SJCRH30 (cell line): ENCODE results near the gene GNAI2. TPM values are rescaled to one million over a fixed set of nuclear protein-coding genes. Genes with fewer than 3 reads are reported as not detected.

Experiments
- DNase-seq, 2 experiments: peaks; one replicate each; pipeline ENCODE4 v3.0.0-alpha.2; 2015 to 2020
- H3K27ac ChIP-seq: fragments of 250-450 bp; sonication (Bioruptor Pico); 2 replicates; pipeline ENCODE4 v1.5.1; 2020; ENCODE audit warnings: mild to moderate bottlenecking, moderate library complexity
- H3K27me3 ChIP-seq: fragments of 250-450 bp; sonication (Bioruptor Pico); 2 replicates; pipeline ENCODE4 v1.5.1; 2020; ENCODE audit warnings: mild to moderate bottlenecking, moderate library complexity
- H3K36me3 ChIP-seq: fragments of 250-450 bp; sonication (Bioruptor Pico); 2 replicates; pipeline ENCODE4 v1.5.1; 2020; ENCODE audit warnings: mild to moderate bottlenecking, moderate library complexity
- H3K4me1 ChIP-seq: fragments of 250-450 bp; sonication (Bioruptor Pico); 2 replicates; pipeline ENCODE4 v1.5.1; 2020; ENCODE audit warnings: mild to moderate bottlenecking, moderate library complexity
- H3K4me3 ChIP-seq: fragments of 250-450 bp; sonication (Bioruptor Pico); 2 replicates; pipeline ENCODE4 v1.5.1; 2020; ENCODE audit warnings: mild to moderate bottlenecking, moderate library complexity
- H3K9me3 ChIP-seq: fragments of 250-450 bp; sonication (Bioruptor Pico); replicated peaks from 2 replicates; pipeline ENCODE4 v1.5.1; 2020; ENCODE audit warnings: mild to moderate bottlenecking, moderate library complexity
- total RNA-seq: library from RNA; depleted of rRNA; stranded (reverse); fragments of >200 nt; shearing (Covaris generic); gene quantifications from 2 replicates; pipeline ENCODE4 v1.2.3, GENCODE V29; 2014

Gene GNAI2
- total RNA-seq, 1 experiment from 2014 or later: 63.8 TPM

GRCh38 chr3:50290161-50290641, 54.2 kb downstream of the GNAI2 start:
- H3K4me3 ChIP-seq: no peak overlapping the region
- H3K4me1 ChIP-seq: no peaks in the 10 kb centered on the region; the same call in 1 of the 2 replicates
- H3K36me3 ChIP-seq: peaks cover 24% of the 10 kb centered on the region
- H3K27me3 ChIP-seq: no peaks in the 10 kb centered on the region
- H3K9me3 ChIP-seq: no peaks in the 10 kb centered on the region
- DNase-seq: no peak
- H3K27ac ChIP-seq: no peak overlapping the region

- Histone ChIP-seq H3K36me3 (peaks cover 24% of the 10 kb centered on the region), H3K9me3 (no peaks in the 10 kb centered on the region), H3K4me3 (peak within 1 kb of the TSS; percentile 79), H3K27me3 (no peaks in the 10 kb centered on the region), H3K4me1 (no peaks in the 10 kb centered on the region; the same call in 1 of the 2 replicates), H3K27ac (peak within 1 kb of the TSS; percentile 77)
- peak; percentile 96 to 97 for DNase-seq
These were observed 56.4 kb downstream of the GNAI2 start, which contains the start of gene IFRD2 for GRCh38 chr3:50292159-50293078. Gene IFRD2 (minus strand): TSS chr3:50292429. CDS start chr3:50292274, 155 bp downstream.

GRCh38 chr3:50293079-50293801, 57.2 kb downstream of the GNAI2 start:
- peak overlapping the region; percentile 79 for H3K4me3 ChIP-seq
- no peaks in the 10 kb centered on the region for H3K9me3 ChIP-seq
- peaks cover 19% of the 10 kb centered on the region for H3K36me3 ChIP-seq
- no peak for DNase-seq
- H3K27me3 ChIP-seq: no peaks in the 10 kb centered on the region
- H3K4me1 ChIP-seq: no peaks in the 10 kb centered on the region; the same call in 1 of the 2 replicates
- H3K27ac ChIP-seq: no peak overlapping the region; the same call in 1 of the 2 replicates

- Histone ChIP-seq H3K9me3 (no peaks in the 10 kb centered on the region), H3K4me3 (no peak overlapping the region)
These were observed 58.1 kb downstream of the GNAI2 start for GRCh38 chr3:50294089-50294488.

GRCh38 chr3:50294492-50295403, 58.7 kb downstream of the GNAI2 start:
- H3K4me1 ChIP-seq: no peaks in the 10 kb centered on the region; the same call in 1 of the 2 replicates
- DNase-seq: no peak
- H3K27ac ChIP-seq: no peak overlapping the region
- no peak overlapping the region for H3K4me3 ChIP-seq
- H3K27me3 ChIP-seq: no peaks in the 10 kb centered on the region
- H3K9me3 ChIP-seq: no peaks in the 10 kb centered on the region
- peaks cover 8% of the 10 kb centered on the region for H3K36me3 ChIP-seq

More at GRCh38 chr3:50294089-50294488, 58.1 kb downstream of the GNAI2 start:
- DNase-seq: no peak
- H3K36me3 ChIP-seq: peaks cover 13% of the 10 kb centered on the region
- H3K27ac ChIP-seq: no peak overlapping the region
- H3K4me1 ChIP-seq: no peaks in the 10 kb centered on the region; the same call in 1 of the 2 replicates
- H3K27me3 ChIP-seq: no peaks in the 10 kb centered on the region

GRCh38 chr3:50295553-50296431, 59.8 kb downstream of the GNAI2 start:
- H3K4me1 ChIP-seq: peaks cover 8% of the 10 kb centered on the region; the same call in 1 of the 2 replicates
- H3K36me3 ChIP-seq: no peaks in the 10 kb centered on the region
- no peaks in the 10 kb centered on the region for H3K9me3 ChIP-seq
- no peak overlapping the region for H3K4me3 ChIP-seq
- no peaks in the 10 kb centered on the region for H3K27me3 ChIP-seq
- H3K27ac ChIP-seq: no peak overlapping the region
- no peak for DNase-seq

- peaks cover 8% of the 10 kb centered on the region; the same call in 1 of the 2 replicates for H3K4me1 ChIP-seq
- no peaks in the 10 kb centered on the region for H3K36me3 ChIP-seq
- no peak overlapping the region for H3K27ac ChIP-seq
- no peaks in the 10 kb centered on the region for H3K9me3 ChIP-seq
- no peak for DNase-seq
- H3K4me3 ChIP-seq: no peak overlapping the region
- no peaks in the 10 kb centered on the region for H3K27me3 ChIP-seq
These were observed 60.8 kb downstream of the GNAI2 start for GRCh38 chr3:50296721-50297383.

- H3K4me1 ChIP-seq: peaks cover 8% of the 10 kb centered on the region; the same call in 1 of the 2 replicates
- no peaks in the 10 kb centered on the region for H3K36me3 ChIP-seq
- H3K4me3 ChIP-seq: no peak overlapping the region
- no peak for DNase-seq
- no peak overlapping the region for H3K27ac ChIP-seq
- no peaks in the 10 kb centered on the region for H3K9me3 ChIP-seq
- no peaks in the 10 kb centered on the region for H3K27me3 ChIP-seq
These were observed 61.4 kb downstream of the GNAI2 start for GRCh38 chr3:50297384-50297775.

- Histone ChIP-seq H3K4me3 (peak overlapping the region; percentile 70), H3K27me3 (no peaks in the 10 kb centered on the region), H3K4me1 (peaks cover 8% of the 10 kb centered on the region; the same call in 1 of the 2 replicates), H3K27ac (no peak overlapping the region), H3K9me3 (no peaks in the 10 kb centered on the region), H3K36me3 (no peaks in the 10 kb centered on the region)
- no peak for DNase-seq
These were observed 62.1 kb downstream of the GNAI2 start for GRCh38 chr3:50297896-50298725.

GRCh38 chr3:50298836-50299637, 63.0 kb downstream of the GNAI2 start, which contains the start of the genes HYAL3 and NAA80:
Gene HYAL3 (minus strand): TSS chr3:50299405. CDS start chr3:50295602, 3,803 bp downstream.
Gene NAA80 (minus strand): TSS chr3:50299405. CDS start chr3:50297463, 1,942 bp downstream.
- peak; percentile 99 for DNase-seq
- H3K4me1 ChIP-seq: peaks cover 8% of the 10 kb centered on the region; the same call in 1 of the 2 replicates
- H3K9me3 ChIP-seq: no peaks in the 10 kb centered on the region
- peak within 1 kb of the TSS; percentile 42 for H3K27ac ChIP-seq
- H3K36me3 ChIP-seq: no peaks in the 10 kb centered on the region
- H3K27me3 ChIP-seq: no peaks in the 10 kb centered on the region
- H3K4me3 ChIP-seq: peak within 1 kb of the TSS; percentile 70

- Histone ChIP-seq H3K27ac (peak overlapping the region; percentile 42), H3K4me1 (peaks cover 8% of the 10 kb centered on the region; the same call in 1 of the 2 replicates), H3K4me3 (peak overlapping the region; percentile 70), H3K27me3 (no peaks in the 10 kb centered on the region), H3K36me3 (no peaks in the 10 kb centered on the region), H3K9me3 (no peaks in the 10 kb centered on the region)
- DNase-seq: no peak
These were observed 63.6 kb downstream of the GNAI2 start for GRCh38 chr3:50299638-50299928.
